ELR (cell line): ENCODE measurements around the gene GPNMB.

ENCODE experiments used
- DNase-seq: peaks from one replicate; pipeline ENCODE4 v3.0.0-alpha.2; 2015; ENCODE audit warnings: low read depth

The GPNMB gene

DNA sequence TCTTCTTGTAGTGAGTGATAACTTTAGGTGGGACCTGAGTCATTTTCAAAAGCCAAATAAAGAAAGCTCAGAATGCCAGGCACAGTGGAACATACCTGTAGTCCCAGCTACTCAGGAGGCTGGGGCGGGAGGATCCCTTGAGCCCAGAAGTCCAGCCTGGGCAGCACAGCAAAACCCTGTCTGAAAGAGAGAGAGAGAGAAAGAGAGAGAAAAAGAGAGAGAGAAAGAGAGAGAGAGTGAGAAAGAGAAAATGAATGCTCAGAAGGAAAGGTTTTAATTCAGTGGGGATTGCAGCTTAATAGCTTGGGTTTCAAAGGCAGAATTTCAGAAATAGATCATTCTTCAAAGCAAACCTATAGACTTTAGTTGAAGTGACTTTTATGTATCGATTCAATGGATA lies 25.7 kb downstream of the GPNMB start:
- no peak for DNase-seq

DNA sequence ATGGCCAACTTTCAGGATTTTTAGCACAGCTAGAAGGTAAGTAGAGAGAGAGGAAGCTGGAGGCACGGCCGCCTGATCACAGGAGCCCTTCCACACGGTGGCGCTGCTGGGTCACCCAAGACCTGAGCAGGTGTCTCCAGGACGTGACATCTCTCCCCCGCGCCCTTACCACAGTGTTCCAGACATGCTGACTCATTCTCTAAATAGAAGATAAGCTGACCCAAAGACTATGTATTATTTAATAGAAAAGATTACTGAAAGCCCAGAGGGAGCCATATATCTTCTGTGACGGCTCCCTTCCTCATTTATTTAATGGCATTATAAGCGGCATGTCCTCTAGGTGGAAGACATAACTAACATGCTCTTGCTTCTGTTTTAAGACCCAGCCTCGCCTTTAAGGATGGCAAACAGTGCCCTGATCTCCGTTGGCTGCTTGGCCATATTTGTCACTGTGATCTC lies 26.6 kb downstream of the GPNMB start:
- peak; percentile 94 for DNase-seq

DNA sequence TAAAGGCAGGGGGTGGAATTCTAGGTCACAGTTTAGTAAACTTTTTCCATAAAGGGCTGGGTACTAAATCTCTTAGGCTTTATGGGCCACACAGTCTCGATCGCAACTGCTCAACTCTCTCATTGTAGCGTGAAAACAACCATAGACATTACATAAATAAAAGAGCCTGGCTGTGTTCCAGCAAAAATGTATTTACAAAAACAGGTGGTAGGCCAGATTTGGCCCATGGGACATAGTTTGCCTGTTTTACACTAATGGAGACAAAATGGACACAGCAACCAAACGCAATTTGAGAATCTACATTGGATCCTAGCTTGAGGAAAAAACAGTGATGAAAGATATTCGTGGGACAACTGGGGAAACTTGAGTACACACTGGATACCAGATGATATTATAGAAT lies 29.3 kb downstream of the GPNMB start:
- DNase-seq: no peak

DNA sequence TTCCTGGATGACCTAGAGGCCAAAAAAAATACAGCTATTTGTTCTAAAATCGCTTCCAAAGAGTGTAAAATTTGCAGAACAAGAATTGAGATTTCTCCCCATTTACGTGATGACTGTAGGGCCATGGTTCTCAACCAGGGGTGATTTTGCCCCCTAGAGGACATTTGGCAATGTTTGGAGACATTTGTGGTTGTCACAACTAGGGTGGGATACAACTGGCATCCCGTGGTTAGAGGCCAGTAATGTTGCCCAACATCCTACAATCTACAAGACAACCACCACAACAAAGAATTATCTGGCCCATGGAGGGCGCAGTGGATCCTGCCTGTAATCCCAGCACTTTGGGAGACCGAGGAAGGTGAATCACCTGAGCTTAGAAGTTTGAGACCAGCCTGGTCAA lies 29.8 kb downstream of the GPNMB start:
- DNase-seq: peak; percentile 50

DNA sequence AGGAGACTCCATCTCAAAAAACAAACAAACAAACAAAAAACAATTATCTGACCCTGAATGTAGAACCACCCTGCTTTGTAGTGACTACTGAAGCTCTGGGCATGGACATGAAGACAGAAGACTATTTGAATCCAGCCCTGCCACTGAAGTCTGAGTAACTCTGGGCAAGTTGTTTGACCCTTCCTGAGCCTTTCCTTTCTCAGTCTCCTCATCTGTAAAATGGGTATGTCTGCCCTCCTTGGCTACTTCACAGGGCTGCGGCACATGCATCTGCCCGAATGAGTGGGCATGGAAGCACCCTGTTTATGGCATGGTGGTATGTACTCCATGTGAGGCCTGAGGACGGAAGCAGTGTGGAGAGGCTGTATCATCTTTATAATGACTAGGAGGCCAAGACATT lies 30.4 kb downstream of the GPNMB start:
- no peak for DNase-seq

DNA sequence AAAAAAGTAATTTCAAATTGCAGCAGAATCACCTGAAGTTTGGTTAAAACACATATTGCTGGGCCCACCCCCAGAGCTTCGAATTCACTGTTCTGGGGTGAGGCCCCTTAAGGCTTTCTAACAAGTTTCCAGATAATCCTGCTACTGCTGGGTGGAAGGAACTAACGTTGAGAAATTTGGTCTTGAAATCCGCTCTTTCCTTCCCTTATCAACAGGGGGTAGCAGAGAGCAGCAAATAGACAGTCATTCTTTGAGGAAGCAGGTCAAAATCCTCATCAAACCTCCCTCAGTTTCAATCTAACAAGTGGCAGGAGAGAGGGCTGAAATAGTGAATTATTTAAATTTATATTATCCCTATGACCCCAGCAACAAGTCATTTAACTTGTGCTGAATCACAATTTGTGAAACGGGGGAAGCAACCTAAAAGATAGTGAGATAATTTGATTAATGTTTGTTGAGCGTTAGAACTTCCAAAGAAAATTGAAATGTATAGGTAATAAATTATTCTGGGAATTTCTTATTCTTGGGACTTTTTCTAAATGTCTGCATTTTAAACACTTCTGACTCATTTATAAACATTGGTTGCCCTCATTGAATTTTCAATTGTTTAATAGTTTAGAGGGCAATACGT lies 30.9 kb downstream of the GPNMB start:
- peak; percentile 81 for DNase-seq

DNA sequence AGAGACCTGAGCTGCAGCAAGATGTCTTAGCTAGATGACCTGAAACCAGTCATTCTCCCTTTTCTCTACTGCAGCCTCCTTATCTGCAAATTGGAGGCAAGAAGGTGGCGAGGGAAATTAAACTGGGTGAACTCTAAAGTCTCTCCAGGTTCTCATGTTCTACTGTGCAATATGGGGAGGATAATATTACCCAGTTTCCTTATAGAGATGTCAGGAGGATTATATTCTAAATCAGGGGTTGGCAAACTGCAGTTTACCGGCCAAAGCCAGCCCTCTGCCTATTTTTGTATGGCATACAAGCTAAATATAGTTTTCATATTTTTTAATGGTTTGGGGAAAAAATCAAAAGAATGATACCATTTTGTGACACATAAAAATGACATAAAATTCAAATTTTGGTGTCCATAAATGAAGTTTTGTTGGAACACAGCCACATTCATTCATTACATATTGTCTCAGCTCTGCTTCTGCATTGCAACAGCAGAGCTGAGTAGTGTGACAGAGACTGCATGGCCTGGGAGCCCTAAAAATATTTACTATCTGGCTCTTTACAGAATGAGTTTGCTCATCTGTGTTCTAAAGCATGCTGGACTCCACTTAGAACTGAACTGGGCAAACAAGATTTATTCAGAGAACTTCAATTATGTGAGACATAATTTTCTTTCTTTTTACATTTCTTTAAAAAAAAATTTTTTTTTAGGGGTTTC lies 33.4 kb downstream of the GPNMB start:
- no peak for DNase-seq

DNA sequence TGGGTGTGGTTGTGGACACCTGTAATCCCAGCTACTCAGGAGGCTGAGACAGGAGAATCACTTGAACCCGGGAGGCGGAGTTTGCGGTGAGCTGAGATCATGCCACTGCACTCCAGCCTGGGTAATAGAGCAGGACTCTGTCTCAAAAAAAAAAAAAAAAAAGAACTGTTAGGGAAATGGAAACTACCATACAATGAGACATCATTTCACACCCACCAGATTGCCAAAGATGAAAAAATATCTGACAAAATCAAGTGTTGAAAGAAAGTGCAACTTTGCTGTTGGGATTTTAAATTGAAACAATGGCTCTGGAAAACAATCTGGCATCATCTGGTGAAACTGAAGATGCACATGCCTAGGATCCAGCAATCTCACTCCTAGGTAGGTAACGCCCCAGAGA lies 36.5 kb downstream of the GPNMB start:
- DNase-seq: no peak

DNA sequence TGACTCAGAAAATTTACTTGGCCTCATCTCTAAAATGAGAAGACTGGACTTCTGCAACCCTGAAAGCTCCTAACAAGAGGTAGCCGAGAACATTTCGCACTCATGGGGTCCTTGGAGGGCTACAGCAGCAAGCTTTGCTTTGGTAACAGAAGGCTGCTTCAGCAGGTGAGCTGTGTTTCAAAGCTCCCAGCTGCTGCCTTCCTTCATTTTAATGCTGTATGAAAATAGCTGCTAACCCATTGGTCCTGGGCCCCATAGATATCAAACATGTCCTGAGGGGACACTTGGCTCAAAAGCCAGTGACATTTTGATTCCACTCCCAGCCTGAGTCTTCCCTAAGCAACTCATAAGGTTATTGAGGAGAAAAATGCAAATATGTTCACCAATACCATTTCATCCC lies 38.3 kb downstream of the GPNMB start:
- no peak for DNase-seq

DNA sequence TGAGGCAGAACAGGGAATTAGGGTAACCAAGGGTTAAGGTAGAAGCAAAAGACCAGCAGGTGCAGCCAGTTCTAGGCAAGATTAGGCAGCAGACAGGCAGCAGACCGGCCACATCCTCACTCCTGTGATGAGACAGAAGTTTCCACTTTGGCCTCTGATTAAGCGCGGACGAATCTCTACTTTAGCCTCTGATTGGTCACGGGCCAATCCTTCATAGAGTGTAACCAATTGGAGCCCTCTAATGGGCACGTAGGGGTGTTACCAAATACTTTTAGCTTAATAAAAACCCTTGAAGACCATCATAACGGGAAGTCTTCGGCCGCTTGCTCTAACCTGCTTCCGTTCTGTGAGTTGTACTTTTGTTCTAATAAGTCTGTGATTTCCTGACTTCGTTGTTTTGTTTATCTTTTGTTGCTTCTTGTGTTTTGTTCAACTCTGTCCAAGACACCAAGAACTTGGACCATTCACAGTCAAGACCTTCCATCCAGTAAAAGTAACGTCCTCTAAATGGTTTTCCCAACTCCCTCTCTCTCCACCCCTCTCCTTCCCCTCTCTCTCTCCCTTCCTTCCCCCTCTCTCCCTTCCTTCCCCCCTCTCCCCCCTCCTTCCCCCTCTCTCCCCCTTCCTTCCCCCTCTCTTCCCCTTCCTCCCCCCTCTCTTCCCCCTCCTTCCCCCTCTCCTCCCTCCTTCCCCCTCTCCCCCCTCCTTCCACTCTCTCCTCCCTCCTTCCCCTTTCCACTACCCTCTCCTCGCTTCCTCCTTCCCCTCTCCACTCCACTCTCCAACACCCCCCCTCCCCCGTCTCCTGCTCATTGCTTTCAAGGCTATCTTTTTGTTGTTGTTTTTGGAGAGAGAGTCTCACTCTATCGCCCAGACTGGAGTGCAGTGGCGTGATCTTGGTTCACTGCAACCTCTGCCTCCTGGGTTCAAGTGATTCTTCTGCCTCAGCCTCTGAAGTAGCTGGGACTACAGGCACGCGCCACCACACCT lies 39.4 kb downstream of the GPNMB start:
- no peak for DNase-seq

DNA sequence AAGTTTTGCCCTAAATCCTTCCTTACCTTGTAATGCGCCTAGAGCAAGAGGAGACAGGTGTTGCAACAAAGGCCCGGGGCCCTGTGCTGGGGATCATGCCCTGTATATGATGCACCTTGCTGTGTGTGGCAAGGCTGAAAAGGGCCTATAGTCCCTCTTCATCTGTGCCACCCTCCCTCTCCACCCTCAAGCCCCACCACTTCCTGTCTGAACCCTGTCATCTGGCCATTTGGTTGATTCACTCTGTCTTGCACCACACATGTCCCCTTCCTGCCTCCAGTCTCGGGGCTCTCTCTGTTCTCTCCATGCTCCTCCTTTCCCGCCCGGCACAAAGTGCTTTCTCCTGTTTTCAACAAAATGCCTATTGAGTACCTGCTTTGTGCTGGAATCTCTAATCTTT lies 41.0 kb downstream of the GPNMB start:
- DNase-seq: no peak

DNA sequence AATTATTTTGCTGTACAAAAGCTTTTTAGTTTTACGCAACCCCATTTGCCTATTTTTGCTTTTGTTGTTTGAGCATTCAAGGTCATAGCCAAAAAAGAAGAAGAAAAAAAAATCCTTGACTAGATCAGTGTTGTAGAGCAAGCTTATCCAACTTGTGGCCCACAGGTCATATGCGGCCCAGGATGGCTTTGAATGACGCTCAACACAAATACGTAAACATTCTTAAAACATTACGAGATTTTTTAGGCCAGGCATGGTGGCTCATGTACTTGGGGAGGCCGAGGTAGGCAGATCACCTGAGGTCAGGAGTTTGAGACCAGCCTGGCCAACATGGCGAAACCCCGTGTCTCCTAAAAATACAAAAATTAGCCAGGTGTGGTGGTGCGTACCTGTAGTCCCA lies 44.4 kb downstream of the GPNMB start:
- DNase-seq: no peak

DNA sequence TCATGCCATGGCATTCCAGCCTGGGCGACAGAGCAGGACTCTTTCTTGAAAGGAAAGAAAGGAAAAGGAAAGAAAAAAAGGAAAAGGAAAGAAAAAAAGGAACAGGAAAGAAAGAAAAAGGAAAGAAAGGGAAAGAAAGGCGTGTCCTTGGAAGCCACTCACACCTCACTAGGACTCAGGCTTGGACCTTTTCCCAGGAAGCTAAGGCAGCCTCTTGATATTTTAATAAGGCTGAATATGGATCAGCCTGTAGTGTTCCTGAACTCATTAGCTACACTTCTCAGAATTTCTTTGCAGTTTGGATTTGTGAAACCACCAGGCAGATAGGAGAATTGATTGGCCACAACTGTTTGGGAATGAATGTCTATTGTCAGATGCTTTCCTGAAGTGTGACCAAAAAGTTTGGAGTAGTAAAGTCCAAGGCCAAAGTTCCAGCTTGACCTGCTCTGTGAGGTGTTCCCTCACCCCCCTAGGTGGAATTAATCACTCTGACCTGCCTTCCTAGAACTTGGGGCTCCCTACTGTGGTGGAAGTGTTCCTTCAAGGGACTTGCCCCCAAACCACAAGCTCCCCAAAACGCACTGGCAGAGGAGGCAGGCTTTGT lies 45.5 kb downstream of the GPNMB start:
- no peak for DNase-seq

DNA sequence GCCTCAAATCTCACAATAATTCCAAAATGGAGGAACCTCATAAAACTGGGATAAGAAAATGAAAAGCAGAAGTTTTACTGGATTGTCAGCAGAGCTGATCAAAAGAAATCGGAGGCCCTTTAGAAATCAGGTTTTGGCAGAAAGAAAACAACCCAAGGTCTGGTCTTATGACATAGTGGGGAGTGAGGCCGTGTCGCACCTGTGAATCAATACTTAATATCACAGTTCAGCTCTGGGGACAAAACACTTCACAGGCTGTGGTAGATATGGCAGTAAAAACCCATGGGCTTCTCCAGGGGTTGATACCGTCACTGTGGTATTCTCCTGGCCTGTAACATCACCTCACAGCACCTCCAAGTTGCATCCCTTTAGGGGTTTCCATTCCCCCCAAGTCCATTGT lies 46.0 kb downstream of the GPNMB start:
- no peak for DNase-seq

DNA sequence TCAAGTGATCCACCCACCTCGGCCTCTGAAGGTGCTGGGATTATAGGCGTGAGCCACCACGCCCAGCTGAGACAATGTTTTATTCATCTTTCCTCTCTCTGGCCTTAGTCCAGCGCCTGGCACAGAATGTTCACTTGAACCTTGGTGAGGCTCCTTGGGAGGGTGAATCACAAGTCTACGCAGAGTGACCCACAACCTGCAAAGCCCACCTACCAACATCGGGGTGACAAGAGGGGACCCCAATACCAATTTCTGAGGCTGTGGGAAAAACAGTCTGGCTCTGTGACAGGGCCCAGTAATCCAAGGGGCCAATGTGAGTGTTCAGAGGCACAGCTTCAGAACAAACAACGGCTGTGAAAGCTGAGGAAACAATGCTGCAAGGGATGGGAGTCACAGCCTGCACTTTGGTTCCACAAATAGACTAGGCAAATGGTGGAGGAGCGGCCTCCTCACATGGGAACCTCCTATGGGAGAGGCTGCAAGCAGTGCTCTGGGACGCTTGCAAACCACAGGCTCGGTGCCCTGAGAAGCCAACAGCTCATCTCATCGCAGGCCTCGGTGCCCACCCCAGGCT lies 47.0 kb downstream of the GPNMB start:
- DNase-seq: no peak

DNA sequence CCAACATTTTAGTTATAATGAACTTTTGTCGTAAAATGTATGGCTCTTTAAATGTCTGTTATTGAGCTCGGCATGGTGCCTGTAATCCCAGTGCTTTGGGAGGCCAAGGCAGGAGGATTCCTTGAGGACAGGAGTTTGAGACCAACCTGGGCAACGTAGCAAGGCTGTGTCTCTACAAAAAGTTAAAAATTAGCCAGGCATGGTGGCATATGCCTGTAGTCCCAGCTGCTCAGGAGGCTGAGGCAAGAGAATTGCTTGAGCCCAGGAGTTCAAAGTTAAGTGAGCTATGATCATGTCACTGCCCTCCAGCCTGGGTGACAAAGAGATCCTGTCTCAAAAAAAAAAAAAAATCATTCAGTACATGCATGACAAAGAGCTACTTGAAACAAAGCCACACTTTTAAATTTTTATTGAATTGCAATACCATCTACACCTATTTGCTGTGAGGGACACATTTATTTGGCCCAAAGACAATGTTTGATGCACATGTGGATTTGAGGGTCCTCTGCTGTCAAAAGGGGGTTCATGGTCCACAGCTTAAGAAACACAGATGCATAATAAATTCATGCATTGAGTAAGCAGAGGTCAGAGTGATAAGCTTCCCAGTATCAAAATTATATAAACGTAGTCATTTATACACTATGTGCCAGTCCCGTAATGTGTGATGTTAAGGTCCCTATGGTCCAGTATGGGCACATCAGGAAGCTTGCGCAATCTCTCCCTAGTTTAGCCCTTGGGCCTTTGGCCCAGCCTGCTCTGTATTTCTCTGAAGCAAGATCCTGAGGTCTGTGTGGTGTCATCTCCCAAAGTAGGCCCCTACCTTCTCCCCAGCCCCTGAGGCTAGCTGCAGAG lies 48.2 kb downstream of the GPNMB start:
- DNase-seq: no peak

DNA sequence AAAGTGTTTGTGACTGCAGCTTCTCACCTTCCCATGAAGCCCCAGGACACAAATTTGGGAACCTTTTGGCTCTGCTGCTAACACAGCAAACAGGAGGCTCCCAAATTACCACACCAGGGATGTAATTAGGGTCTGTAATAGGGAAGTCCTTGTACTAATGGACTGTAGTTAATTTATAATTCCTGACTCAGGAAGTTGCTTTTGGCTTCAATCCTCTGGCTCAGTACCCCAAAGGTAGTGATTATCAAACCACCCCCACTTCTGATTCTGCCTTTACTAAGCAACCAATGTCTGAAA lies 48.8 kb downstream of the GPNMB start:
- no peak for DNase-seq

DNA sequence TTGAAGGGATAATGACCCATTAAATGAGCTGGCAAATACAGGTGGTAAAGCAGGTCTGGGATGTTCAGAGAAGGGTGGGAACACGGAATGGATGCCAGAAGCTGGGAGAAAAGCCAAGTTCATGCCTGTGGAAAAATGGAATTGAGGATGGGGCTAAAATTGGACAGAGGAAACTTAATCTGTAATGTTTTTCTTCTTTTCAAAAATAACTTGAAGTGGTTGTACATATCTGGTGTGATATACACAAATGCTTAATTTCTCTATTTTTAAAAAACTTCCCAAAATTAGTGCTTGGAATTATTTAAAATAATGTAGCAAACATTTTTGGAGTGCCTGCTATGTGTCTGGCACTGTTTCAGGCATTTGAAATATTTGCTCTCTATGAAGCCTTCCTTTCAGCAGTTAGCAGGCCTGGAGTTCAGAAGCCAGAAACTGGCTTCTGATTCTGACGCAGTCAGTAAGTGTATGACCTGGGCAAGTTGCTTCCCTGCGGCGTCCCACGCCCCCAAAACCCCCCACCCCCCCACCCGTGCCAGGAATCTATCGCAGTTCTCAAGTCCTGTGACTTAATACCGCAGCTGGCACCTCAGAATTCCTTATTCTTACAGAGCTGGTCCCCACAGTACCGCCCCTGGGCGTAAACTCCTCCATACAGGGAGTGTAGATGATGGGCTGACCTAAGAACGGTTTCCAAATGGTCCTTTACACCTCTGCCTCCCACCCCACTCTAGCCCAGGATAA lies 51.7 kb downstream of the GPNMB start:
- peak; percentile 21 for DNase-seq

DNA sequence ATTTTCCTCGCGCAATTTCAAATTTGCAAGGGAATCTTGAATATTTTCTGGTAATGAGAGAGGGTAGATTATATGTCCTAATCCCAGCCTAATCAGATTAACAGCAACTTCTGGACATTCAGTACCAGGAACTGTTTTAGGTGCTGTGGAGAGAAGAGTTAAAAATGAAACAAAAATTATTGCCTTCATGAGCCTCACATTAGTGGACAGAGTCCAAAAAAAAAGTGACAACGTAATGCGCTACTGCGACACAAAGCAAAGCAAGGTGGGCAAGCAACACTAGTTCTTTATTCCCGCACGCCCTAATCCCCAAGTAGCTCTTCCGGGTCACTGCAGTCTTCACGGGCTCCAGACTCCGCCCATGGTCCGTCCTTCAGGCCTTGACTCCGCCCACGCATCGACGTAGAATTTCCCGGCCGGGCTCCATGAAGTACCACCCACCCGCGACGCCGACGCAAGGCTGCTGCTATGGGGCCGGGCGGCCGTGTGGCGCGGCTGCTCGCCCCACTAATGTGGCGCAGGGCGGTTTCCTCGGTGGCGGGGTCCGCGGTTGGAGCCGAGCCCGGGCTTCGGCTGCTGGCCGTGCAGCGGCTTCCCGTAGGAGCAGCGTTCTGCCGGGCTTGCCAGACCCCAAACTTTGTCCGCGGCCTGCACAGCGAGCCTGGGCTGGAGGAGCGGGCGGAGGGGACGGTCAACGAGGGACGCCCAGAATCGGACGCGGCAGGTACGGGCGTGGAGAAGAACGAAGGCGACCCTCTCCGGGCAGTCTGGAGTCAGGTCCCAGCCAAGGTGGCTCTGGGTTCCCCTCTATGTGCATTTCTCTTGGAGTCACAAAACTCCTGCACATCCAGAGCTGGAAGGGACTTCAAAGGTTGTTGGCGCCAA lies 52.6 kb downstream of the GPNMB start, which contains the start of gene MALSU1:
MALSU1 (plus strand) TSS at position 455 of the 885 bp plus-strand sequence; CDS start at position 469, 14 bp downstream.
- peak; percentile 99 for DNase-seq
